GM12875 (cell line): Measurements from ENCODE around the gene ZDHHC14.

Source experiments
- H3K4me3 ChIP-seq: one replicate; pipeline ENCODE4 v1.5.1; 2011; ENCODE audit warnings: low read depth, low read length, control low read depth
- TF ChIP-seq, protein P1 (sequence below): IDR thresholded peaks from 2 replicates; pipeline ENCODE4 v1.5.1; 2011; ENCODE audit warnings: low read depth, mild to moderate bottlenecking, control low read depth, inconsistent platforms, low read length, moderate library complexity, borderline replicate concordance; ENCODE audit not compliant: insufficient read depth

ZDHHC14 gene

DNA sequence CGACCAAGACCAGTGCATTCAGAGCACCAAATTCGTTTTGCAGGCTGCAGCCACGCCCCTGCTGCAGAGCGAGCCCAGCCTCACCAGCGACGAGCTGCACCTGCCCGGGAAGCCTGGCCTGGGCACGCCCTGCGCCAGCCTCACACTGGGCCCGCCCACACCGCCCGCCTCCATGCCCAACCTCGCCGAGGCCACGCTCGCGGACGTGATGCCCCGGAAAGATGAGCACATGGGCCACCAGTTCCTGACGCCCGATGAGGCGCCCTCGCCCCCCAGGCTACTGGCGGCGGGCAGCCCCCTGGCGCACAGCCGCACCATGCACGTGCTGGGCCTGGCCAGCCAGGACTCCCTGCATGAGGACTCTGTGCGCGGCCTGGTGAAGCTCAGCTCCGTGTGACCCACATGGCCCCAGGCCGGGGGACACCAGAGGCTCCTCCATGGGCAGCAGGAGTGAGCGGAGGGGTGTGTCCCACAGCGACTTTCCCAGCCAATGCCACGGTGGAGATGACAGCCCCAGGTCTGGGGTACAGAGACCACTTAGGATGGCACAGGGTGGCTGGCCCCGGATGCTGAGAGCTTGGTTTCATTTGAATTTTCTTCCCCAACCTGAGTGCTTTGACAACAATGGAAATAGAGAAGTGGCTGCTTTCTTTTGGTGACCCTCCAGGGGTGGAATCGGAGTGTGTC lies 291.9 kb downstream of the ZDHHC14 start:
- no peak overlapping the region for H3K4me3 ChIP-seq

DNA sequence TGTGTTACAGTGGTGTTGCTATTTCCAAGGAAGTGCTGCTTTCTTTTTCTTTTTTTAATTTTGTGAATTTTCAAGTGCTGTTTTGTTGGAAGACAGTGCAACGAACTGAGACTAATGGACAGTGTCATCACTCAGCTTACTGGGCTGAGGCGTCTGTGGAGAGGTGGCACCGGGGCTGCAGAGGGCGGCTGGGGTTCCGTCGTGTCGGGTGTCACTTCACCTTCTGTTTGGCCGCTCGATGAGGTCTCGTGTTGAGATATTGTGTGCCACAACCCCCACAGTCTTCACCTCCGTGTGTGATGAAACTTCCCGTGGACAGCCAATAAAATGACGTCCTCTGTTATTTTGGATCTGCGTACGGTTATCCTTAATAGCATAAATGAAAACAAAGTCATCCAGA lies 292.6 kb downstream of the ZDHHC14 start:
- no peak overlapping the region for H3K4me3 ChIP-seq
- TF ChIP-seq, protein P1, sequence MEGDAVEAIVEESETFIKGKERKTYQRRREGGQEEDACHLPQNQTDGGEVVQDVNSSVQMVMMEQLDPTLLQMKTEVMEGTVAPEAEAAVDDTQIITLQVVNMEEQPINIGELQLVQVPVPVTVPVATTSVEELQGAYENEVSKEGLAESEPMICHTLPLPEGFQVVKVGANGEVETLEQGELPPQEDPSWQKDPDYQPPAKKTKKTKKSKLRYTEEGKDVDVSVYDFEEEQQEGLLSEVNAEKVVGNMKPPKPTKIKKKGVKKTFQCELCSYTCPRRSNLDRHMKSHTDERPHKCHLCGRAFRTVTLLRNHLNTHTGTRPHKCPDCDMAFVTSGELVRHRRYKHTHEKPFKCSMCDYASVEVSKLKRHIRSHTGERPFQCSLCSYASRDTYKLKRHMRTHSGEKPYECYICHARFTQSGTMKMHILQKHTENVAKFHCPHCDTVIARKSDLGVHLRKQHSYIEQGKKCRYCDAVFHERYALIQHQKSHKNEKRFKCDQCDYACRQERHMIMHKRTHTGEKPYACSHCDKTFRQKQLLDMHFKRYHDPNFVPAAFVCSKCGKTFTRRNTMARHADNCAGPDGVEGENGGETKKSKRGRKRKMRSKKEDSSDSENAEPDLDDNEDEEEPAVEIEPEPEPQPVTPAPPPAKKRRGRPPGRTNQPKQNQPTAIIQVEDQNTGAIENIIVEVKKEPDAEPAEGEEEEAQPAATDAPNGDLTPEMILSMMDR: no peak

More for the DNA sequence above, 291.9 kb downstream of the ZDHHC14 start:
- TF ChIP-seq, protein P1: no peak

DNA sequence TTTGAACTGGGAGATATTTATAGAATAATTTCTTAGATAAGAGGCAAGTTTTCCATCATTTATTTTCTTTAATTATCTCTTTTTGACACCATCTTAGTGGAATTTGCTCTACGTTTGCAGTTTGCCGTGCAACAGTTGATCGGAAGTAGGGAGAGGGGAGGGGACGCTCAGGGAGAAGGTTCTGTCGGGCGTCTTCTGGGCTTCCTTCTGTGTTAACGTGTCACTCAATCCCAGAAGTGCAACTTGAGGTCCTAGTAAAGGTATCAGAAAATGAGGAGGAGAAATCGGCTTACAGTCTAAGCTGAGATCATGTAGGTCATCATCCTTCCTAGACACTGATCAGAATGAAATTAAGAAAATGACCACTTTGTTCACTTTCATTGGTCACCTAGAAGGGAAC lies 293.1 kb downstream of the ZDHHC14 start:
- no peak overlapping the region for H3K4me3 ChIP-seq
- TF ChIP-seq, protein P1: no peak

DNA sequence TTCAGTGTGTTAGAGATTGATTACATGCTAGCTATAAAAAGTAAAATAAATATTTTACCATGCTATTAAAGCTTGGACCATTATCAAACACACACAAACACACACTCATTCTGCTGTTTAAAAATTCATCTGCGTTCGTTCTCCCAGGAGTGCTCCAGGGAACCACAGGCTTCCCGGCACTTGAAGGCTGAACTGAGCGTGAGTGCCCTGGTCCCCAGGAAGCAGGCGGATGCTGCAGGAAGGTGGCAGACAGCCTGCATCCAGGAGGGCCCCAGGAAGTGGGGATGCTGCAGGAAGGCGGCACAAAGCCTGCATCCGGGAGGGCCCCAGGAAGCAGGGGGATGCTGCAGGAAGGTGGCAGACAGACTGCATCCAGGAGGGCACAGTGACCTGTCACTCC lies 294.8 kb downstream of the ZDHHC14 start:
- TF ChIP-seq, protein P1: no peak
- no peak overlapping the region for H3K4me3 ChIP-seq

DNA sequence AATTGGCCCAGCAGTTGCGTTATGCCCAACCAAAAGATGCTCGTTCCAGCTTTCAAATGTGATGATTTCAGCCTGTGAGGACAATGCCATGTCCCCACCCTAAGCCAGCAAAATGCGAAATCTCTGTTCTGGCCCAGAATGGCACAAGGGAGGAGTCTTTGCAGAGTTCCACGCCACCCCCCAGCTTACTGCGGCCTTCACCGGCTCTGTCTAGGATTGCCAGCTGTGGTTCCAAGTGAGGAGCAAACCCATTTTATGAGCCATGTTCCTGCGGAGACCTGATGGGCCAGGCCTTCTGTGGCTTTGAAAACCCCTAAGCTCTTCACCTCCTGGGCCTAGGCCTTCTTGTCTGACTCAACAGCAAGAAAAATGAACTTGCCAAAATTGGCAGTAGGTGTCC lies 295.3 kb downstream of the ZDHHC14 start:
- TF ChIP-seq, protein P1: no peak
- H3K4me3 ChIP-seq: no peak overlapping the region

DNA sequence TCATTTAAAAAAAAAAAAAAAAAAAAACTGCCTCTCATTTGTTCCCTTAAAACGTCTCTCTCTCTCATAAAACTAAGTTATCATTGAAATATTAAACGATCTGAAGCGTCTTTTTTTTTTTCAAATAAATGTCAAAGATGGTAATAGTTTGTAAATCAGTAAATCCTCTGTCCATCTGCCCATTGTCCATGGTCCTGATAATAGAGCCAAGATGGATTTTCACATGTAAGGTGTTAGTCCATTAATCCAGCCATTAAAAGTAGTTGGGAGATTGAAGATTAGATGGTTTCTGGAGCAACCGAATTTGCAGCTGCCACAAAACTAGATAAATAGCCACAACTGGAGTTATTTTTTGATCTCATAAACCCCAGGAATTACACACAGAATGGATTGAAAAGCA lies 296.2 kb downstream of the ZDHHC14 start:
- TF ChIP-seq, protein P1: no peak
- no peak overlapping the region for H3K4me3 ChIP-seq
